Heart right ventricle (tissue), 16 donors: ENCODE results near the gene CABP4. TPM values are rescaled to one million over a fixed set of nuclear protein-coding genes. Genes with fewer than 3 reads are reported as not detected.

Source experiments
- ATAC-seq, 8 donors: fragments of 200-7000 bp; cut with Tn5 transposase; one replicate each; pipeline ENCODE4 v1.9.1; 2020; ENCODE audit warnings: mild to moderate bottlenecking in 8 of 8, moderate library complexity in 8 of 8, moderate number of reproducible peaks in 1 of 8
- DNase-seq, 2 donors: peaks; one replicate each; pipeline ENCODE4 v3.0.0-alpha.2; 2020
- H3K27ac ChIP-seq, 10 donors: fragments of 200-600 bp; sonication (generic) in 2 of 10; one replicate each; pipeline versions ENCODE4 v1.5.0 to v1.8.0; 2020 to 2022; ENCODE audit warnings: mild to moderate bottlenecking in 3 of 10
- H3K27me3 ChIP-seq, 7 donors: fragments of 200-600 bp; one replicate each; pipeline ENCODE4 v1.8.0; 2021 to 2022; ENCODE audit warnings: mild to moderate bottlenecking in 2 of 7
- H3K36me3 ChIP-seq, 9 donors: fragments of 200-600 bp; sonication (generic) in 1 of 9; one replicate each; pipeline versions ENCODE4 v1.5.0 to v1.8.0; 2020 to 2022; ENCODE audit warnings: mild to moderate bottlenecking in 2 of 9
- H3K4me1 ChIP-seq, 9 donors: fragments of 200-600 bp; sonication (generic) in 1 of 9; one replicate each; pipeline versions ENCODE4 v1.5.0 to v1.8.0; 2020 to 2022; ENCODE audit warnings: mild to moderate bottlenecking in 4 of 9
- H3K4me3 ChIP-seq, 10 donors: fragments of 200-600 bp; sonication (generic) in 2 of 10; one replicate each; pipeline versions ENCODE4 v1.5.0 to v1.8.0; 2020 to 2022; ENCODE audit warnings: mild to moderate bottlenecking in 7 of 10, moderate library complexity in 2 of 10
- H3K9me3 ChIP-seq, 11 donors: fragments of 200-600 bp in 10 of 11; sonication (generic) in 2 of 11; one replicate each; pipeline versions ENCODE4 v1.5.0 to v1.8.0; 2013 to 2022; ENCODE audit warnings: mild to moderate bottlenecking in 2 of 11, control low read depth in 1 of 11, moderate library complexity in 1 of 11
- CTCF ChIP-seq, 9 donors: fragments of 200-600 bp; sonication (generic) in 2 of 9; IDR thresholded peaks; one replicate each; pipeline versions ENCODE4 v1.5.0 to v1.8.0; 2021 to 2022; ENCODE audit warnings: antibody characterized with exemption in 9 of 9, mild to moderate bottlenecking in 5 of 9, moderate library complexity in 1 of 9
- WGBS, 2 donors: extraction: QIAGEN DNeasy Blood & Tissue Kit; methylation state at CpG; one replicate each; pipeline ENCODE4 v1.1.7; 2013; ENCODE audit warnings: inconsistent platforms in 1 of 2; 5-methylcytosine and 5-hydroxymethylcytosine counted together
- intact Hi-C, 10 donors: fragments of 100-400 bp; cut with DNase I; formaldehyde crosslinking; loops; one replicate each; pipeline versions ENCODE4 v1.11.1 to v1.14.2; 2022
- polyA plus RNA-seq, 2 donors: library from polyadenylated mRNA; stranded (reverse); fragments of 200-250 nt; gene quantifications; one replicate each; pipeline ENCODE4 v1.2.3, GENCODE V29; 2013
- total RNA-seq, 10 donors: library from RNA; stranded (reverse); fragmentation: NEBNext Ultra II Directional in 3 of 10; extraction: Animal tissue kit (Norgen Biotek cat#: 25700) in 3 of 10; gene quantifications; one replicate each; pipeline versions ENCODE4 v1.2.1 to v1.2.4, GENCODE V29; 2021 to 2023
- donor health status: Arrhythmogenic right ventricular cardiomyopathy.
- donor health status: ischemic (EF 13 %, LVEDD 7.1; RV severe dilation, severe dysfunction).
- donor health status: healthy with polysubstance abuse.
- donor health status: DM: no; HTN: yes; CAD: no.
- donor health status: DM: no; HTN: no; CAD: no.
- donor health status: ischemic (EF 25% LVEDD 6.9; RV normal size, moderate dysfunction).
- donor health status: ischemic (EF 25% LVEDD 5.7; RV mildly dilated, moderate dysfunction).
- donor health status: healthy.
- donor health status: DM: yes; HTN: yes; CAD: no.
- donor health status: Ischemic cardiomyopathy.
- donor health status: ischemic (EF 35%, LVEDD 5.7; RV mildly dilated, moderate dysfunction).
- donor health status: nonischemic (EF 11% LVEDD 7.7; RV severe dilation, severe dysfunction).
- donor health status: DM: yes; HTN: yes; CAD: no.
- donor health status: PGD.
- donor health status: ischemic (EF 29% LVEDD 5.4; RV normal size, mild dysfunction).
- donor health status: nonischemic (EF 23%, LVEDD 6.1; RV moderate dilation, normal function).

CABP4 gene
- total and polyA plus RNA-seq, 12 donors: 0.17 to 1.5 (median 0.70) TPM; not detected in 1

- Histone ChIP-seq H3K27ac (peak overlapping the region; percentile 40 to 98 (median 92)), H3K27me3 (peaks cover 0 to 26% (median 6%) of the 10 kb centered on the region in 7 donors), H3K9me3 (no peaks in the 10 kb centered on the region), H3K4me1 (peaks cover 20 to 61% (median 48%) of the 10 kb centered on the region in 9 donors), H3K4me3 (peak overlapping the region in 3 of 10 donors; percentile 14 to 20 (median 18)), H3K36me3 (no peaks in the 10 kb centered on the region)
- peak in 7 of 8 donors; percentile 4 to 69 (median 50) for ATAC-seq
- TF ChIP-seq CTCF (IDR thresholded peaks at IDR 0.05): no peak
- peak; percentile 59 to 62 for DNase-seq
- intact Hi-C loops: no loop called here
- 52 to 64% methylated on average over 26 of the region's 26 CpGs for WGBS, 2 donors
Measured at GRCh38 chr11:67418476-67419281, 36.5 kb upstream of the CABP4 start.

- ATAC-seq (peak in 1 of 8 donors; percentile 0), DNase-seq (no peak)
- no peaks in the 10 kb centered on the region for H3K9me3 ChIP-seq
- TF ChIP-seq CTCF (IDR thresholded peaks at IDR 0.05): no peak
- H3K27ac ChIP-seq: peak overlapping the region in 9 of 10 donors; percentile 76 to 98 (median 93)
- H3K4me1 ChIP-seq: peaks cover 20 to 61% (median 48%) of the 10 kb centered on the region in 9 donors
- 94 to 96% methylated on average over 21 of the region's 21 CpGs for WGBS, 2 donors
- H3K36me3 ChIP-seq: no peaks in the 10 kb centered on the region
- peak overlapping the region in 3 of 10 donors; percentile 18 to 59 (median 55) for H3K4me3 ChIP-seq
- H3K27me3 ChIP-seq: peaks cover 0 to 19% (median 5%) of the 10 kb centered on the region in 7 donors
- intact Hi-C loops: loop anchor here in 1 of 10 donors (10.0 kb wide), 1 partner anchor 65 kb away; the partner anchor contains the start of gene POLD4
Measured at GRCh38 chr11:67419325-67420049, 35.7 kb upstream of the CABP4 start.

- ATAC-seq (no peak), DNase-seq (no peak)
- TF ChIP-seq CTCF (IDR thresholded peaks at IDR 0.05): no peak
- WGBS, 2 donors: 39 to 43% methylated on average over 15 of the region's 15 CpGs
- peaks cover 20 to 56% (median 48%) of the 10 kb centered on the region in 9 donors for H3K4me1 ChIP-seq
- H3K4me3 ChIP-seq: peak overlapping the region in 9 of 10 donors; percentile 48 to 62 (median 56)
- peaks cover 0 to 12% (median 2%) of the 10 kb centered on the region in 7 donors for H3K27me3 ChIP-seq
- H3K27ac ChIP-seq: peak overlapping the region; percentile 25 to 98 (median 92)
- intact Hi-C loops: loop anchor here in 1 of 10 donors (10.0 kb wide), 1 partner anchor 65 kb away; the partner anchor contains the start of gene POLD4
- no peaks in the 10 kb centered on the region for H3K36me3 ChIP-seq
- H3K9me3 ChIP-seq: no peaks in the 10 kb centered on the region
Measured at GRCh38 chr11:67420147-67420645, 35.0 kb upstream of the CABP4 start.
